GM11168 (cell line): ENCODE measurements around the gene TRIM45.

ENCODE experiments used
- in situ Hi-C: fragments of 300-500 bp; cut with MboI; formaldehyde crosslinking; loops from one replicate; pipeline ENCODE4 v1.12.0; 2022; ENCODE audit warnings: low sequenced_read_pairs; ENCODE audit not compliant: unreplicated experiment

Gene TRIM45

DNA sequence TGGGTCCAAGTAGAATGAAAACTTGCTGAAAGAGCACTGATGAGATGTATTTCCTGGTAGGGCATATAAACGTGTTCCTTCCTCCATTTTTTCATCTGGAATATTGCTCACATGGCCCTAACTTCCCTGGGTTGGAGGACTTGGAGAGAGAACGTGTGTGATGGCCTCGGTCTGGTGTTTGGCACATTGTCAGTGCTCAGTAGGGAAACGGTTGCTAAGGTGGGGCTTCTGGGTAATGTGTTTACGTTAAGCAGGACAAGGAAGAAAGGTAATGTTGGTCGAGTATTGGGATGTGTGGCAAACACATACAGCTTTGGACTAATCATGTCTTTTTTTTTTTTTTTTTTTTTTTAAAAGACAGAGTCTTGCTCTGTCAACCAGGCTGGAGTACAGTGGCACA is 55.2 kb downstream of the TRIM45 start:
- in situ Hi-C loops = no loop called here

DNA sequence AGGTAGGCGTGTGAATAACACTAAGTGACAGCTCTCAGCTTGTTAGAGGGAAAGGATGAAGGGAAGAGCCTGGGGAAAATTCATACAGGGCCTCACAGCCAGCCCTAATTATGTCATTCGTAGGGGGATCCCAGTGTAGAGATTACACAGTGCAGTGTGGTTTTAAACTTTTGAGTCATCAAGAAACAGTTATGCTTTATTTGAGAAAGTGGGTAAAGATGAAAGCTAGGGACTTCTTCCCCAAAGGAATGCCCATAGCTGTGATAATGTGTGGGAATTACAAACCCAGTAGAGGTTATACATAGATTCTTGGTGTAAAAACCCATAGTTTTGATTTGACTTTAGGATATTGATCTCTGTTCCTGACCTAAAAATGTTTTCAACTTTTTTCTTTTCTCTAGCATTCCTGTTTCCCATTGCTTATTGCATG is 59.5 kb downstream of the TRIM45 start:
- in situ Hi-C loops = no loop called here
